Measurements from ENCODE around the gene TMEFF2.

TMEFF2 gene

DNA sequence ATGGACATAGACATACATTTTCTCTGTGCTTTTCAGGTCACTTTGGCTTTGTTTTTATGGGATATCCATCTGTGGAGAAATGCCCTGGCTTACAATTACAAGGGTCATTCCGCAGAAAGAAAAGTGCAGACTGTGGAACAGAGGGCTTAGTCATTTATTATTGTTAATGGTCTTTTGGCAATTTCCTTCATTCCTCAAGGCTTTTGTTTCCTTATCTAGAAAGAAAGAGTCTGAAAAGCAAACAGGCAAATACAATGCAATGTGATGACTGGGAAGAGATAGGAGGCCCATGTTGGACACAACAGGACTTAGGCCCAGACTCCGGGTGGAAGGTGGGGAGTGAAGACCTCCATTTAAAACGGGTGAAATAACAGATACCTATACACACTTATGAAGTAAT lies 218.3 kb downstream of the TMEFF2 start:
- Histone ChIP-seq H3K4me3 (ENCODE audit: low read depth, low read length) (peak overlapping the region; percentile 14; the same call in 1 of the 2 replicates), H3K27ac (ENCODE audit: low read depth, low read length) (peak overlapping the region; percentile 38), H2AFZ (ENCODE audit: low read length, unreplicated experiment) (peak overlapping the region; percentile 89), H3K79me2 (ENCODE audit: control insufficient read depth, insufficient read depth, low read length, unreplicated experiment) (no peaks in the 10 kb centered on the region), H3K27me3 (ENCODE audit: insufficient read depth, low read length) (no peaks in the 10 kb centered on the region), H3K36me3 (ENCODE audit: insufficient read depth, low read length) (no peaks in the 10 kb centered on the region), H3K4me1 (ENCODE audit: control insufficient read depth, insufficient read depth, low read length, unreplicated experiment) (peaks cover 24% of the 10 kb centered on the region)

DNA sequence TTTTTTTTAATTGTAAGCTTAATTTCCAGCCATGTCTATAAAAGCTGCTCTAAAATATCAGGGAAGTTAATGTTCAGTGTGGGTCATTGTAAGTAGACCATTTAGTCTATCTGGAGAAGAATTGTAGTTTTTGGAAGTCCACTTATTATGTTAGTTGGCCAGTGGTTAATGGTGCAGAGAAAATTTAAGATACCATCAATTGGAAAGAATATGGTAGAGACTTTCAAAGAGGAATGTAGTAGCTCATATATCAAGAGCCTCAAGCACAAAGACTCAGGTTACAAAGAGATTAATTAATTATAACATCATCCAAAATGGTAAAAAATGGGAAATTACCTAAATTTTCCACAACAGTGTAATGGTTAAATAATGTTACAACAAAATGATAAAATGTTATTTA lies 220.1 kb downstream of the TMEFF2 start:
- Histone ChIP-seq H3K4me3 (ENCODE audit: low read depth, low read length) (no peak overlapping the region), H3K27me3 (ENCODE audit: insufficient read depth, low read length) (no peaks in the 10 kb centered on the region), H3K79me2 (ENCODE audit: control insufficient read depth, insufficient read depth, low read length, unreplicated experiment) (no peaks in the 10 kb centered on the region), H3K36me3 (ENCODE audit: insufficient read depth, low read length) (no peaks in the 10 kb centered on the region), H3K4me1 (ENCODE audit: control insufficient read depth, insufficient read depth, low read length, unreplicated experiment) (peaks cover 24% of the 10 kb centered on the region), H2AFZ (ENCODE audit: low read length, unreplicated experiment) (no peak overlapping the region), H3K27ac (ENCODE audit: low read depth, low read length) (no peak overlapping the region)

GRCh38 chr2:191970867-191971266 lies 223.9 kb downstream of the TMEFF2 start:
- H3K4me1 ChIP-seq (ENCODE audit: control insufficient read depth, insufficient read depth, low read length, unreplicated experiment) = peaks cover 2% of the 10 kb centered on the region
- H3K27me3 ChIP-seq (ENCODE audit: insufficient read depth, low read length) = no peaks in the 10 kb centered on the region

GRCh38 chr2:191968120-191968519 lies 226.6 kb downstream of the TMEFF2 start:
- no peaks in the 10 kb centered on the region for H3K79me2 ChIP-seq (ENCODE audit: control insufficient read depth, insufficient read depth, low read length, unreplicated experiment)
- H3K4me3 ChIP-seq (ENCODE audit: low read depth, low read length) = no peak overlapping the region
- H3K36me3 ChIP-seq (ENCODE audit: insufficient read depth, low read length) = no peaks in the 10 kb centered on the region
- H2AFZ ChIP-seq (ENCODE audit: low read length, unreplicated experiment) = no peak overlapping the region
- H3K27ac ChIP-seq (ENCODE audit: low read depth, low read length) = no peak overlapping the region
- H3K4me1 ChIP-seq (ENCODE audit: control insufficient read depth, insufficient read depth, low read length, unreplicated experiment) = no peaks in the 10 kb centered on the region
- H3K27me3 ChIP-seq (ENCODE audit: insufficient read depth, low read length) = no peaks in the 10 kb centered on the region

More at GRCh38 chr2:191970867-191971266, 223.9 kb downstream of the TMEFF2 start:
- Histone ChIP-seq H3K4me3 (ENCODE audit: low read depth, low read length) (no peak overlapping the region), H2AFZ (ENCODE audit: low read length, unreplicated experiment) (no peak overlapping the region), H3K79me2 (ENCODE audit: control insufficient read depth, insufficient read depth, low read length, unreplicated experiment) (no peaks in the 10 kb centered on the region), H3K27ac (ENCODE audit: low read depth, low read length) (no peak overlapping the region), H3K36me3 (ENCODE audit: insufficient read depth, low read length) (no peaks in the 10 kb centered on the region)

- H3K4me1 ChIP-seq (ENCODE audit: control insufficient read depth, insufficient read depth, low read length, unreplicated experiment) = no peaks in the 10 kb centered on the region
- H3K4me3 ChIP-seq (ENCODE audit: low read depth, low read length) = no peak overlapping the region
- no peak overlapping the region for H2AFZ ChIP-seq (ENCODE audit: low read length, unreplicated experiment)
- no peak overlapping the region for H3K27ac ChIP-seq (ENCODE audit: low read depth, low read length)
- H3K27me3 ChIP-seq (ENCODE audit: insufficient read depth, low read length) = no peaks in the 10 kb centered on the region
- no peaks in the 10 kb centered on the region for H3K79me2 ChIP-seq (ENCODE audit: control insufficient read depth, insufficient read depth, low read length, unreplicated experiment)
- H3K36me3 ChIP-seq (ENCODE audit: insufficient read depth, low read length) = no peaks in the 10 kb centered on the region
These were observed 229.0 kb downstream of the TMEFF2 start for GRCh38 chr2:191965733-191966132.

- Histone ChIP-seq H3K4me3 (ENCODE audit: low read depth, low read length) (no peak overlapping the region), H3K4me1 (ENCODE audit: control insufficient read depth, insufficient read depth, low read length, unreplicated experiment) (peaks cover 5% of the 10 kb centered on the region), H3K27ac (ENCODE audit: low read depth, low read length) (no peak overlapping the region), H3K79me2 (ENCODE audit: control insufficient read depth, insufficient read depth, low read length, unreplicated experiment) (no peaks in the 10 kb centered on the region), H2AFZ (ENCODE audit: low read length, unreplicated experiment) (peak overlapping the region; percentile 41), H3K36me3 (ENCODE audit: insufficient read depth, low read length) (no peaks in the 10 kb centered on the region), H3K27me3 (ENCODE audit: insufficient read depth, low read length) (no peaks in the 10 kb centered on the region)
These were observed 233.2 kb downstream of the TMEFF2 start for GRCh38 chr2:191961556-191961955.

- Histone ChIP-seq H3K27me3 (ENCODE audit: insufficient read depth, low read length) (no peaks in the 10 kb centered on the region), H3K4me1 (ENCODE audit: control insufficient read depth, insufficient read depth, low read length, unreplicated experiment) (peaks cover 12% of the 10 kb centered on the region), H3K79me2 (ENCODE audit: control insufficient read depth, insufficient read depth, low read length, unreplicated experiment) (no peaks in the 10 kb centered on the region), H3K27ac (ENCODE audit: low read depth, low read length) (no peak overlapping the region), H3K4me3 (ENCODE audit: low read depth, low read length) (no peak overlapping the region), H2AFZ (ENCODE audit: low read length, unreplicated experiment) (no peak overlapping the region), H3K36me3 (ENCODE audit: insufficient read depth, low read length) (no peaks in the 10 kb centered on the region)
These were observed 235.5 kb downstream of the TMEFF2 start for GRCh38 chr2:191959209-191959608.

DNA sequence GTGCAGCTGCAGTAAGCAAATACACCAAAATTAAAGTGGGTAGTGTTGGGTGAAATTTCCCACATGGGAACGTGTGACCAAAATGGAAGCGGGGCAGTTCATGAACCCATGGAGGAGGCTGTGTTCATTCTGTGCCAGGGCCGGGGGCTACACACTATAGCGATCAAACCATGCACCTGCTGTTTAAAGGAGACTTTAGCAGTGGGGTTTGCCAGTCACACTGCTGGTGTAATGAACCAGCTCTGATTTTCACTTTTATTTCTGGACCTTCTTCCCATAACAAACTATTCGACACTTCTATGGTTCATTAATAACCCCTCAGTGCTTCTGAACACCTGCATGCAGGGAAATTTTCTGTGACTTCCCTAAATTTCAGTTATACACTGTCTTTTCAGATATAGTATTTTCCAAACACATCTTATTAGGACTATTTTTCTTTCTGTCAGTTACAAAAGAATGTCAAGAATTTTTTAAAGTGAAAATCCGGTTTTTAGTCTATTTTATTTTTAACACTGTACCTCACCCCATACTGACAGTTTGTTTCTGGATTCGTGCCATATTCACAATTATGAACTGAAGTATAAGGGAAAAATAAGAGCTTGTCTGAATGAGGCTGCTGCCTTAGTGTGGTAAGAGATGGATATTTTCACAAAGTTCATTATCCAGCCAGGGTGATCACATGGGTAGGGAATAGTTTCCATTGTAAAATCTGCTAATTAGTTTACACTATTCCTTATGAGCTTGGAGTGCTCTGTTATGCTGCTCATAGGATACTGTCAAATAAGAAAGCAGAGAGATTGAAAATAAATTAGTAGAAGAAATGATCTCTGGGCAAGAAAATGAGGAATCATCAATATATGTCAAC lies 236.5 kb downstream of the TMEFF2 start:
- Histone ChIP-seq H2AFZ (ENCODE audit: low read length, unreplicated experiment) (no peak overlapping the region), H3K27me3 (ENCODE audit: insufficient read depth, low read length) (no peaks in the 10 kb centered on the region), H3K36me3 (ENCODE audit: insufficient read depth, low read length) (no peaks in the 10 kb centered on the region), H3K79me2 (ENCODE audit: control insufficient read depth, insufficient read depth, low read length, unreplicated experiment) (no peaks in the 10 kb centered on the region), H3K4me3 (ENCODE audit: low read depth, low read length) (no peak overlapping the region), H3K27ac (ENCODE audit: low read depth, low read length) (no peak overlapping the region), H3K4me1 (ENCODE audit: control insufficient read depth, insufficient read depth, low read length, unreplicated experiment) (peaks cover 13% of the 10 kb centered on the region)

DNA sequence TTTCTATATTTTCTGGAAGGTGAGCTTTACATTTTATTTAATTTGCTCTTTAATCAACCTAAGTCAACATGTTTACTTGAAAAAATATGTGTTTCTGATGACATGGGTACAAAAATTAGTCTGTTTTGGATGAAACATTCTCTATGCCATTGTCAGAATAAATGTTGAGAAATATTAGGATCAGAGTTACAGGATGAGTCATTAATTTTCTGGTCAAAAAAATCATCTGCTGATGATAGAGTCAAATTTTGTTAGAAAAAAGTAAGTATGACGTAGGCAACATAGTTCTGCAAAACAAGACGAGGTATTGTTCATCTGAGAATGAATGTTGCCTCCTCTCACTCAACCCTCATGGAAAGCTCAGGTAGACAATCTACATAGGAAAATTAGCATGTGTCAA lies 240.3 kb downstream of the TMEFF2 start:
- no peak overlapping the region for H3K4me3 ChIP-seq (ENCODE audit: low read depth, low read length)
- H2AFZ ChIP-seq (ENCODE audit: low read length, unreplicated experiment) = no peak overlapping the region
- H3K36me3 ChIP-seq (ENCODE audit: insufficient read depth, low read length) = no peaks in the 10 kb centered on the region
- no peak overlapping the region for H3K27ac ChIP-seq (ENCODE audit: low read depth, low read length)
- H3K79me2 ChIP-seq (ENCODE audit: control insufficient read depth, insufficient read depth, low read length, unreplicated experiment) = no peaks in the 10 kb centered on the region
- H3K4me1 ChIP-seq (ENCODE audit: control insufficient read depth, insufficient read depth, low read length, unreplicated experiment) = peaks cover 22% of the 10 kb centered on the region
- H3K27me3 ChIP-seq (ENCODE audit: insufficient read depth, low read length) = no peaks in the 10 kb centered on the region

GRCh38 chr2:191952515-191953270 lies 242.0 kb downstream of the TMEFF2 start:
- H3K27ac ChIP-seq (ENCODE audit: low read depth, low read length) = no peak overlapping the region
- no peak overlapping the region for H2AFZ ChIP-seq (ENCODE audit: low read length, unreplicated experiment)
- no peaks in the 10 kb centered on the region for H3K79me2 ChIP-seq (ENCODE audit: control insufficient read depth, insufficient read depth, low read length, unreplicated experiment)
- H3K27me3 ChIP-seq (ENCODE audit: insufficient read depth, low read length) = no peaks in the 10 kb centered on the region
- no peaks in the 10 kb centered on the region for H3K36me3 ChIP-seq (ENCODE audit: insufficient read depth, low read length)
- peaks cover 17% of the 10 kb centered on the region for H3K4me1 ChIP-seq (ENCODE audit: control insufficient read depth, insufficient read depth, low read length, unreplicated experiment)
- no peak overlapping the region for H3K4me3 ChIP-seq (ENCODE audit: low read depth, low read length)

Measured in ACC112 (cell line).